Caki2 (cell line): ENCODE results near the gene PLK2. TPM values are rescaled to one million over a fixed set of nuclear protein-coding genes. Genes with fewer than 3 reads are reported as not detected.

ENCODE experiments used
- DNase-seq: peaks from one replicate; pipeline ENCODE4 v3.0.0-alpha.2; 2015; ENCODE audit warnings: low read depth
- in situ Hi-C: cut with HindIII; loops from 2 replicates; pipeline ENCODE4 v1.10.0; 2016; ENCODE audit warnings: low sequenced_read_pairs, low pct_unique_long_range_greater_than_20kb, mixed read lengths
- total RNA-seq: library from RNA; depleted of rRNA; stranded (reverse); fragments of >200 nt; shearing (Covaris generic); gene quantifications from 2 replicates; pipeline ENCODE4 v1.2.3, GENCODE V29; 2014; ENCODE audit warnings: low replicate concordance; rRNA removed

PLK2 gene
- total RNA-seq = 701 and 705 TPM in 2 replicates

GRCh38 chr5:58460002-58460731 is at the start of gene PLK2:
TSS of gene PLK2 (minus strand) at chr5:58460086. CDS start at chr5:58459959, 127 bp downstream.
- in situ Hi-C loops = loop anchor here (10.0 to 25.0 kb wide), 2 partner anchors 623 to 965 kb away; no protein-coding TSS in a partner anchor
- peak; percentile 97 for DNase-seq

- in situ Hi-C loops = no loop called here
- DNase-seq = no peak
Measured at GRCh38 chr5:58507715-58508114, 47.8 kb upstream of the PLK2 start.

- no peak for DNase-seq
- in situ Hi-C loops = no loop called here
Measured at GRCh38 chr5:58505971-58506640, 46.2 kb upstream of the PLK2 start.

DNA sequence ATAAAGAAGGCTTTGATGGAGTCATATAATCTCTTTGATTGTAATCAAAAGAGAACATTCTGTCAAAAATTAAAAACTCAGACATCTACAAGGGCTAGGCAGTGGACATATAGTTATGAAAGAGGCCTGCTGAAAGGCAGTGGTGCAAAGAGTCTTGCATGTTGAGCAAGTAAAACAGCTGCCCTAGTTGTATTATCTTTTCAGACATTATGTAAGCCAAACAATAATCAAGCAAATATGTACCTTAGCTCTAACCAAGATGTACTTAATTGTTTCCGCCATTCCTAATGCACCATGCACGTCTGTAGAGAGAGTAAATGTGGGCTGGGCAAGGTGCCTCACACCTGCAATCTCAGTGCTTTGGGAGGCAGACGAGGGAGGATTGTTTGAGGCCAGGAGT is 45.6 kb upstream of the PLK2 start:
- in situ Hi-C loops = no loop called here
- no peak for DNase-seq

- in situ Hi-C loops = no loop called here
Measured at GRCh38 chr5:58504766-58505165, 44.9 kb upstream of the PLK2 start.

DNA sequence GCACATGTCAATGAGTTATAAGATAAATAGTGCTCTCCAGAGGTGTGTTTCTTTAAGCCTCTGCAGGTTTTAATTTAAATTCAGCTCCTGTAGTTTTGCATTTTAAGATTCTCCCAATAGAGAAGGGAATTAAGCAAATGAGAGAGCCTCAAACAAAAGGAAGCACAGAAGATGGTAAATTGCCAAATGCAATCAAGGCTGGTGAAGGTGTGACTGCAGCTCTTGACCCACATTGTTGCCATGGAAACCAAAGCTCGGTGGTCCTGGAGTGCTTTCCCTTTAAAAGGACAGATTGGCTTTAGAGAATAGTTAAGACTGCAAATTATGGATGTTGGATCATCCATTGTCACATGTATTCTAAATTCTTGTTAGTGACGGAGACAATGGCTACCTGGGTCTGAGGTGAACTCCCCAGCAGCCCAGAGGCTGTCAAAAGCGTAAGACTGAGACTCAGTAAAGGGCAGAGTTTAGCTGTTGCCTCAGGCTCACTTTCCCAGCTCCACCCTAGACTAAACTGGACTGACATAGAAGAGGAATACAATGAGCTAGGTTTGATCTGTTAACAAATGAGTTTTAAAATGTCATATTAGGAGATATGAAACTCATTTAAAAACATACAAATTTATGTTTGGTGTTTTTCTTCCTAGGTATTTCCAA is 43.6 kb upstream of the PLK2 start:
- in situ Hi-C loops = no loop called here
- no peak for DNase-seq

More at GRCh38 chr5:58504766-58505165, 44.9 kb upstream of the PLK2 start:
- DNase-seq = no peak

DNA sequence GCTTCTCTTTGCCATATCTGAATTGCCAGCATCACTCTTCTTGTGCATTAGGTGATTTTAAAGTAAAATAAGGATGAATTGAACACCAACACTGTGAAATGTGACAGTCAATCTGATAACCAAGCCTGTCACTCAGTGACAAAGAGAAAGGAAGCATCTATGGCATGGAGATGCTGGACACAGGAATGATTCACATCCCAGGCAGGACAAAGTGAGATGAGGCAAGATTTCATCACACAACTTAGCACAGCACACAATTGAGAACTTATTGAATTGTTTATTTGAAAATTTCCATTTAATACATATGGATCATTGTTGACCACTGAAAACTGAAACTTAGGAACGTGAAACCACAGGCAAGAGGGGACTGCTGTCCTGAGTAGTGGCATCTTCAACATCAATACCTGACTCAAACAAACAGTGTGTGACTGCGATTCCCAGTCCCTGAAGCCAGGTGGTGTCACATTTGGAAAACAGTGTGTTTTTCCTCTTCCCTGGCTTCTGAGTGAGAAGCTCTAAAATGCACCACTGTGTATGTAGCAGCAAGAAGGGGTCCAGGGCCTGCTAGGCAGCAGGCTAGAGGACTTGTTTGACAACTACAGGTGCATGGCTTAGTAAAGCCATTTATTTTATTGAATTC is 42.0 kb upstream of the PLK2 start:
- no peak for DNase-seq
- in situ Hi-C loops = no loop called here

- DNase-seq = no peak
- in situ Hi-C loops = no loop called here
Measured at GRCh38 chr5:58499941-58500340, 40.1 kb upstream of the PLK2 start.

GRCh38 chr5:58499231-58499630 is 39.3 kb upstream of the PLK2 start:
- in situ Hi-C loops = no loop called here
- no peak for DNase-seq

DNA sequence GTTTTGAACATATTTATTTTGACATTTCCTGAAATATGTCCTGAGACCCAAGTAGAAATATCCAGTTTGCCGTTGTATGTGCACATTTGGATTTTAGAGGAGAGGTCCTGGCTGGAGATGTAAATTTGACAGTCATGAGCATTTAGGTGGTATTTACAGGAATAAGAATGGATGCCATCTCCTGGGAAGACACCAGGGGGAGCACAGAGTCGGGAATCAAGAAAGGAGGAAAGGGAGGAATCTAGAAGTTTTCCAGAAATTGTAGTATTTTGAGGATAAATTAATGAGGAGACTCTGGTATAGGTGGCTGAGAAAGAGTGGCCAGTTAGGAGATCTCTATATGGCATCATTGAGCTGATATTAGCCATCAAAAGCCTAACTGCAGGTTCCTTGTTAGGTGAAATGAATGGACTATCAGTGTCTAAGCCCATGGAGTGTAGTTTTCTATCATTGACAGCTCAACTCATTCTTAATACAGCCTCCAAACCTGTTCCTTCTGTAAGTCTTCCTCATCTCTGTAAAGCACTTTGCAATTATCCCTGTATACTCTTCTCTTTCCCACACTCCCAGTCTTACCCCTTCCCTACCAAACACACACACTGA is 38.6 kb upstream of the PLK2 start:
- in situ Hi-C loops = no loop called here
- DNase-seq = peak; percentile 32

- no peak for DNase-seq
- in situ Hi-C loops = no loop called here
Measured at GRCh38 chr5:58497921-58498320, 38.0 kb upstream of the PLK2 start.

DNA sequence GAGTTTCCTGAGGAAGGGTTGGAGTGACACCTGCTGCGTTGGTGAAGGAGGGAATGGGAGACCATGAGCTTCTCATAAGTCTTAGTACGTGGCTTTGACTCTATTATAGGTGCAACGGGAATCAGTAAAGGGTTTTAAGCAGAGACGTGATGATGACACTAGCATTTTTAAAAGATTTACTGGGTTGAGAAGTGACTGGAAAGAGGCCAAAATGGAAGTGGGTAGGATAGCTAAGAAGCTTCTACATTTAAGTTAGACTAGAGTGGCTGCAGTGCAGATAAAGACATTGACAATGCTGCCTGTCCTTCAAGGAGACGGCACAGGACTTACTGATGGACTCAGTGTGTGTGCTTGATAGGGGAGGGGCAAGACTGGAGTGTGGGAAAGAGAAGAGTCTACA is 37.5 kb upstream of the PLK2 start:
- no peak for DNase-seq
- in situ Hi-C loops = no loop called here

- in situ Hi-C loops = no loop called here
- no peak for DNase-seq
Measured at GRCh38 chr5:58496488-58496887, 36.6 kb upstream of the PLK2 start.

DNA sequence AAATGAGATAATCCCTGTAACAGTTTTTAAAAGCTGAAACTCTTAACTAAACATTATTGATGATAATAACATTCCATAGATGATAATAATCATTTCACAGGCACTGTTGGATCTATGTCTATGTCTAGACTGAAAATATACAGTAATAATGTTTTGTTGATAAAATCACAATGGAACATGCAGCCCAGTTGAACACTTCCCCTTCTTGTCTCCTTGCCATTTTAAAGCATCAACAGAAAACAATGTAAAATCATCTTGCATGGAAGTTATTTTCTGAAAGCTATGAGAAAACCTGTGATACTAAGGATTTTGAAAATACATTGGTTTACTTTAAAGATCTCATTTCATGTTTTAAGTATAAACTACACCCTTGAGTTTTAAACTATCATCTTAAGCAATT is 33.3 kb upstream of the PLK2 start:
- no peak for DNase-seq
- in situ Hi-C loops = no loop called here

DNA sequence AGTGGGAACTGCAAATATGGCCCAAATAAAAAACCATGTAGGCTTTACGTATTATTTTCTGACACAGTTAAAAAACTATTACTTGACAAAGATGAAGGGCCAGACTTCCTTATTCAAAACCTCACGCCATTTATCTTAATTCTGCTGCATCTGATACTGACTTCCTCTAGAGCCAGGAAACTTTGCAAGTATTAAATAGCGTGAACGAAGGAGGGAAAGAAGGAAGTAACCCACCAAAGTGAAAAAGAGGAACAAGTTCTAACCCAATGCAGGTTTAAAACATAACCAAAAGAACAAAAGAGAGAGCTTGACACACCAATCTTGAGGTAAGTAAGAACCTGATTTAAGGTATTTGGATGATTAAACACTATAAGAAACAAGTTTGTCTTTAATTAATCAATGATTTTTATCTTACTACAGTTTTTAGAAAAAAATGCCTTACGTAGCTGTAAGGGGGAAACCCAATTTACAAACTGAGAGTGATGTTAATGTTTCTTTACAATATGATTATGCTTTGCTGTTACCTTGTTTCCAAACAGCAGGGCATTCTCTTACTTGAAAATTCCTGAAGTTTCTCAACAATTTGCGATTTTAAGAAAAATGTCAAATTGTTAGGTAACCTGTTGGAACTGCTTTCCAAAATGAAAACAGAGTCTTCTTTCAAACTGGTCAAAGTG is 31.5 kb upstream of the PLK2 start, which contains the start of gene GAPT:
Gene GAPT (plus strand): TSS at position 220 of the 677 bp plus-strand sequence. CDS start 3,102 bp downstream, outside the sequence.
- in situ Hi-C loops = no loop called here
- DNase-seq = no peak

GRCh38 chr5:58490402-58491050 is 30.6 kb upstream of the PLK2 start:
- in situ Hi-C loops = no loop called here
- DNase-seq = no peak

GRCh38 chr5:58486290-58486689 is 26.4 kb upstream of the PLK2 start:
- no peak for DNase-seq
- in situ Hi-C loops = no loop called here
